Measurements from ENCODE around the gene LYVE1.

The LYVE1 gene

GRCh38 chr11:10587995-10588394 lies 19.5 kb upstream of the LYVE1 start:
- TF ChIP-seq CEBPB (IDR thresholded peaks at IDR 0.05): no peak
- TF ChIP-seq EP300 (IDR thresholded peaks at IDR 0.05; ENCODE audit: borderline replicate concordance): no peak
- TF ChIP-seq YY1 (IDR thresholded peaks at IDR 0.05; ENCODE audit: low read depth): no peak
- no peak for TF ChIP-seq RAD21 (IDR thresholded peaks at IDR 0.05; ENCODE audit: low read depth)
- TF ChIP-seq NFIC (IDR thresholded peaks at IDR 0.05): no peak
- no peak for TF ChIP-seq REST (IDR thresholded peaks at IDR 0.05; ENCODE audit: low read depth)
- TF ChIP-seq CREB1 (IDR thresholded peaks at IDR 0.05; ENCODE audit: low read depth): no peak
- no peak for TF ChIP-seq EGR1 (IDR thresholded peaks at IDR 0.05)
- TF ChIP-seq MAX (IDR thresholded peaks at IDR 0.05): no peak
- TF ChIP-seq, protein P1, sequence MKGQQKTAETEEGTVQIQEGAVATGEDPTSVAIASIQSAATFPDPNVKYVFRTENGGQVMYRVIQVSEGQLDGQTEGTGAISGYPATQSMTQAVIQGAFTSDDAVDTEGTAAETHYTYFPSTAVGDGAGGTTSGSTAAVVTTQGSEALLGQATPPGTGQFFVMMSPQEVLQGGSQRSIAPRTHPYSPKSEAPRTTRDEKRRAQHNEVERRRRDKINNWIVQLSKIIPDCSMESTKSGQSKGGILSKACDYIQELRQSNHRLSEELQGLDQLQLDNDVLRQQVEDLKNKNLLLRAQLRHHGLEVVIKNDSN (IDR thresholded peaks at IDR 0.05): no peak
- TF ChIP-seq TCF12 (IDR thresholded peaks at IDR 0.05; ENCODE audit: low read depth): no peak
- TF ChIP-seq ZBTB7A (IDR thresholded peaks at IDR 0.05; ENCODE audit: low read depth): no peak
- TF ChIP-seq TEAD4 (IDR thresholded peaks at IDR 0.05): no peak
- no peak for TF ChIP-seq TAF1 (IDR thresholded peaks at IDR 0.05; ENCODE audit: low read depth)
- no peak for TF ChIP-seq FOXM1 (IDR thresholded peaks at IDR 0.05; ENCODE audit: borderline replicate concordance, low read depth)

DNA sequence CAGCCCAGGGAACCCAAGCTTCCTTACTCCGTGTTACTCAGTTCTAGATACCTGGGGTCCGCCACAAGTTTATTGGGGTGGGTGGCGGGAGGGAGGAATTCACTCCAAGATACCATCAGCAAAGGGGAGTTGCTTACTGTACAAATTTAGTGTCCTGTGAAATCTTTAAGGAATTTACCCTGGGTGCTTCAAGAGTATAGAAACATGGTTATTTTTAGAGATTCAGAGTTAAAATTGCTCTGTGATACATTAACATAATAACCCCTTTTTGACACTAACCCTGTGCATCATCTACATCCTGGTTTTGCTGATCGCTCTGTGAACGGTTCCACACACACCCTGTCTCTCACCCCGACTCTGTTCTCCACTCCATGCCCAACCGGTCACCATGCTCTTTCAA lies 18.9 kb upstream of the LYVE1 start:
- TF ChIP-seq MAX (IDR thresholded peaks at IDR 0.05): no peak
- TF ChIP-seq CEBPB (IDR thresholded peaks at IDR 0.05): no peak
- TF ChIP-seq CREB1 (IDR thresholded peaks at IDR 0.05; ENCODE audit: low read depth): no peak
- TF ChIP-seq EGR1 (IDR thresholded peaks at IDR 0.05): no peak
- TF ChIP-seq TCF12 (IDR thresholded peaks at IDR 0.05; ENCODE audit: low read depth): no peak
- TF ChIP-seq, protein P1 (IDR thresholded peaks at IDR 0.05): no peak
- no peak for TF ChIP-seq YY1 (IDR thresholded peaks at IDR 0.05; ENCODE audit: low read depth)
- TF ChIP-seq TAF1 (IDR thresholded peaks at IDR 0.05; ENCODE audit: low read depth): no peak
- no peak for TF ChIP-seq TEAD4 (IDR thresholded peaks at IDR 0.05)
- TF ChIP-seq FOXM1 (IDR thresholded peaks at IDR 0.05; ENCODE audit: borderline replicate concordance, low read depth): no peak

DNA sequence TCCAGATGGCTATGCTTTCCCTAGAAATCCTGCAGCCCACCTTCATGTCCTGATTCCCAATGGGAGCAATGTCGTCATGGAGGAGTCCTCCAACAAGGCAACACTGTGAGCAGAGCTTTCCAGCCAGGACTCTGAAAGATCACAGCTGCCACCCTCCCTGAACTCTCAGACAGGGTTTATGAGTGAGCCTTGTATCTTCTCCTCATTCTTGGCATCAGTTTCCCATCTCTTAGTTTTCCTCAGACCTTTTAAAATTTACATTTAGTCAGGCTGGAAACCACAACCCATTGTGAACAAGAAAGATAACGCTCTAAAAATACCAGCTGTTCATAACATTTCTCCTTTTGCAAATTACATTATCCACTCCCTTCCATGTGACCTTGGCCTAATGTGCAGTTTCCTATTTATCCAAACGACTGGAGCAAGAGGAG lies 15.6 kb upstream of the LYVE1 start:
- no peak for TF ChIP-seq EP300 (IDR thresholded peaks at IDR 0.05; ENCODE audit: borderline replicate concordance)

DNA sequence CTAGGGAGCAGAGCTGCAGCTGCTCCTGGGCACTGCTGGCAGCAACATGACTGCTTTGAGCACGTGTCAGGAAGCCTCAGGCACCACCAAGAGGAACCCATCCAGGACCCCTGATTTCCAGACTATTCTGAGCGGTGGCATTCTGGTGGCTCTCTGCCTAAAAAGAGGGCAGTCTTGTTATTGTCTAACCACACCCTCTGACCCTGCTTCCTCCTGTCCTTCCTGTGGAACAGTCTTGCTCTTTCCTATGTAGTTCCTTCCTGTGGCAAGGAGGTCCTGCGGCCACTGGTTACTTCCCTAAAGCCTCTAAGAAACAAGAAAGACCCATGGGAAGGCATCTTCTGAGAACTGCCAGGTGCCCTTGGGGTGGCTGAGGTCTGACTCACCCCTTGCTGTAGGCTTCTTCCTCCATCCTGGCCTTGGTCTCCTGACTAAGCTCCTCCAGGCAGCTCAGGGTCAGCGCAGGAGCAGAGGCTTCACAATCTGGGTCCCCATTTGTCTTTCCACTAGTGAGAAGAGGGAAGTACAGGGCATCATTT lies 13.1 kb upstream of the LYVE1 start:
- no peak for TF ChIP-seq YY1 (IDR thresholded peaks at IDR 0.05; ENCODE audit: low read depth)
- TF ChIP-seq FOXM1 (IDR thresholded peaks at IDR 0.05; ENCODE audit: borderline replicate concordance, low read depth): no peak
- TF ChIP-seq REST (IDR thresholded peaks at IDR 0.05; ENCODE audit: low read depth): no peak
- TF ChIP-seq CREB1 (IDR thresholded peaks at IDR 0.05; ENCODE audit: low read depth): no peak
- TF ChIP-seq, protein P1 (IDR thresholded peaks at IDR 0.05): no peak
- no peak for TF ChIP-seq TEAD4 (IDR thresholded peaks at IDR 0.05)
- TF ChIP-seq EGR1 (IDR thresholded peaks at IDR 0.05): no peak
- TF ChIP-seq RAD21 (IDR thresholded peaks at IDR 0.05; ENCODE audit: low read depth): no peak
- TF ChIP-seq CEBPB (IDR thresholded peaks at IDR 0.05): no peak
- TF ChIP-seq MAX (IDR thresholded peaks at IDR 0.05): no peak
- no peak for TF ChIP-seq TCF12 (IDR thresholded peaks at IDR 0.05; ENCODE audit: low read depth)
- TF ChIP-seq ZBTB7A (IDR thresholded peaks at IDR 0.05; ENCODE audit: low read depth): no peak
- TF ChIP-seq NFIC (IDR thresholded peaks at IDR 0.05): no peak
- TF ChIP-seq TAF1 (IDR thresholded peaks at IDR 0.05; ENCODE audit: low read depth): no peak
- no peak for TF ChIP-seq EP300 (IDR thresholded peaks at IDR 0.05; ENCODE audit: borderline replicate concordance)

GRCh38 chr11:10580623-10581022 lies 12.2 kb upstream of the LYVE1 start:
- no peak for TF ChIP-seq TAF1 (IDR thresholded peaks at IDR 0.05; ENCODE audit: low read depth)
- no peak for TF ChIP-seq ZBTB7A (IDR thresholded peaks at IDR 0.05; ENCODE audit: low read depth)
- no peak for TF ChIP-seq REST (IDR thresholded peaks at IDR 0.05; ENCODE audit: low read depth)
- no peak for TF ChIP-seq CEBPB (IDR thresholded peaks at IDR 0.05)
- no peak for TF ChIP-seq EGR1 (IDR thresholded peaks at IDR 0.05)
- no peak for TF ChIP-seq MAX (IDR thresholded peaks at IDR 0.05)
- no peak for TF ChIP-seq FOXM1 (IDR thresholded peaks at IDR 0.05; ENCODE audit: borderline replicate concordance, low read depth)
- TF ChIP-seq, protein P1 (IDR thresholded peaks at IDR 0.05): no peak
- no peak for TF ChIP-seq YY1 (IDR thresholded peaks at IDR 0.05; ENCODE audit: low read depth)
- TF ChIP-seq NFIC (IDR thresholded peaks at IDR 0.05): no peak
- TF ChIP-seq CREB1 (IDR thresholded peaks at IDR 0.05; ENCODE audit: low read depth): no peak
- no peak for TF ChIP-seq TCF12 (IDR thresholded peaks at IDR 0.05; ENCODE audit: low read depth)

Measured in Ishikawa (cell line).